ENCODE data around the gene MSLN.

The MSLN gene

DNA sequence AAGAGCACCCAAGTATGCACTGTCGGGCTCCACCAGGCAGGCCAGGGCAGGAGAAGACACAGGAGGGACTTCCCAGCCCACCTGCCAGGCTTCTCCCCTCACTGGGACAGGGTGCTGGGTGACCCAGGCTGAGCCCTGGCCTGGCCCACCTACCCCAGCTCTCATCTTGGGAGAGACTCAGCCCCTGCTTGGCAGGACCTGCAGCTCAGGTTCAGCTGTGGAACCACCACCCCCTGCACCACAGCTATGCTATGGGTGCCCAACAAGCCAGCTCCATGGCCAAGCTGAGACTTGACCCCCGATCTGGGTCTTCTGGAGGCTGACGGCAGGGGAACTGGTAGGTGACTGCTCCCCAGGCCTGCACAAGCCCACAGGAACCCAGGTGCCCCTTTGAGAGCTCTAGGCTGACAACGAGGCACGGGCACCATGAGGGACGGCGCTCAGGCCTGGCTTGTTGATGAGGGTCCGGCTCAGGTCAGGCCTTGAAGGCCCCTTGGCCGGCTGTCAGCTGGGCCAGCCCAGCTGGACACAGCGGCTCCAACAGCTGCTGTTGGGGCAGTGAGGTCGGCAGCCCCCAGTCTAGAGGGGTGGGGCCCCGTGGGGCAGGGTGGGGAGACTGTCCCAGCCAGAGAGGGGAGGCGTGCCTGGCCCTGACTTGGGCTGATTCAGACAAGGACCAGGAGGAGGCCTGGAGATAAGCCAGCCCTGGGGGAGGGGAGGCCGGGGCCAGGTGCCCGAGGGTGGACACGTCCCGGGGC lies 23.0 kb downstream of the MSLN start:
- Histone ChIP-seq H3K36me3 (ENCODE audit: insufficient read depth, low read length) (peaks cover 5% of the 10 kb centered on the region), H2AFZ (ENCODE audit: low read depth, low read length) (no peak overlapping the region), H3K27me3 (ENCODE audit: insufficient read depth, low read length) (peaks cover 31% of the 10 kb centered on the region), H3K9me3 (ENCODE audit: low read length) (no peaks in the 10 kb centered on the region), H3K4me3 (ENCODE audit: low read length) (no peak overlapping the region), H3K4me1 (ENCODE audit: insufficient read depth, low read length) (peaks cover 9% of the 10 kb centered on the region)

DNA sequence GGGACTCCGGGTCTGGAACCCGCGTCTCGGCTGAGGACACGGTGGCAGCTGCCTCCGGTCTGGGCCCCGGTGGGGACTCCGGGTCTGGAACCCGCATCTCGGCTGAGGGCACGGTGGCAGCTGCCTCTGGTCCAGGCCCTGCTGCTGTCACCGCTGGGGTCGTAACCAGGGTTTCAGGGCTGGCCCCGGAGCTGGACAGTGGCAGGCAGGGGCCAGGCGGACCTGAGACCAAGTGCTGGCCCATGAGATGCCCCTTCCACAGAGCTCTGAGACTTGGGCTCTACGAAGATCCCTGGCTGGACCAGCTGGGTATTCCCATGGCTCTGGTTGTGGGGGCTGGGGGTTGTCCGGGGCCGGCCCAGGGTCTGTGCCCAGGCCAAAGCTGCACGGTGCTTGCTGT lies 23.9 kb downstream of the MSLN start:
- H3K27me3 ChIP-seq (ENCODE audit: insufficient read depth, low read length): peaks cover 29% of the 10 kb centered on the region
- H3K4me3 ChIP-seq (ENCODE audit: low read length): no peak overlapping the region
- no peak overlapping the region for H2AFZ ChIP-seq (ENCODE audit: low read depth, low read length)
- peaks cover 15% of the 10 kb centered on the region for H3K4me1 ChIP-seq (ENCODE audit: insufficient read depth, low read length)
- H3K9me3 ChIP-seq (ENCODE audit: low read length): no peaks in the 10 kb centered on the region
- H3K36me3 ChIP-seq (ENCODE audit: insufficient read depth, low read length): peaks cover 5% of the 10 kb centered on the region

DNA sequence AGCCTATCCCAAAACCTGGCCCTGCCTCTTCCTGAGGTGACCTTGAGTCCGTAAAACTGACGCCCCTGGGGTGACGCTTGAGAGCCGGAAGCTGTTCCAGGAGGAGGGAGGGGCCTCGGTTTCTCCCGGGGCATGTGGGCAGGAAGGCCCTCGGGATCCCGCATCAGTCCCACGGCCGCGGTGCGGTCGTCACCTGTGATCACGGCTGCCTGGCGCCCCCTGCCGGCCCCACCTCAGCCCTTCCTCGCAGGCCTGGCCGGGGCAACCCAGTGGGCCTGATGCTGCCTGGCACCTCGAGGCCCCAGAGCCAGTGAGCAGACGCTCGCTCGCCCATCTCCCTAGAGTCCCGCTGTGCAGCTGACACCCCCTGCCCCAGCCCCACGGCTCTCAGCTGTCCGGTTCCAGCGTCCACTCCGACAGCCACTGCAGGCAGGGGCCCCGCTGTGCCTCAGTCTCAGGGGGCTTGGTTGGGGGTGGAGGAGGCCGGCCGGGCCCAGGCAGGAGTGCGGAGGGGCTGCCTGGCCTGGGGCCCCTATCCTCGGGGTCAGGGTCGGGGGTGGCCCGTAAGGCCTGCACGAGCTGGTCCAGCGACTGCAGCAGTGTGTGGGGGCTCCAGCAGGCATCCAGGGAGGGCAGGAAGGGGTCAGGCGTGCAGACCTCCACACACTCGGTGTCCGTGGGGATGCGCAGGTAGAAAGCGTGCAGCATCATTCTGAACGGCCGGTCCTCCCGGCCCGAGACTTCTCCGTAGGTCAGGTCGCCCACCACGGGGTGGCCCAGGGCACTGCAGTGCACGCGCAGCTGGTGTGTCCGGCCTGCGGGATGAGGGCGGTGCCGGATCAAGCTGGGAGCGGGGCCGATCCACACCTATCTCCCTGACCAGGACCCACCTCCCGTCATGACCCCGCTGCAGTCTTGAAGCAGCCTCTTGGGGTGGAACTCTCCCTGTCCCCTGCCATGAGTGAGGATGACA lies 25.3 kb downstream of the MSLN start:
- Histone ChIP-seq H3K9me3 (ENCODE audit: low read length) (no peaks in the 10 kb centered on the region), H3K4me1 (ENCODE audit: insufficient read depth, low read length) (peaks cover 20% of the 10 kb centered on the region), H2AFZ (ENCODE audit: low read depth, low read length) (no peak overlapping the region), H3K36me3 (ENCODE audit: insufficient read depth, low read length) (peaks cover 10% of the 10 kb centered on the region), H3K27me3 (ENCODE audit: insufficient read depth, low read length) (peaks cover 16% of the 10 kb centered on the region), H3K4me3 (ENCODE audit: low read length) (no peak overlapping the region)

DNA sequence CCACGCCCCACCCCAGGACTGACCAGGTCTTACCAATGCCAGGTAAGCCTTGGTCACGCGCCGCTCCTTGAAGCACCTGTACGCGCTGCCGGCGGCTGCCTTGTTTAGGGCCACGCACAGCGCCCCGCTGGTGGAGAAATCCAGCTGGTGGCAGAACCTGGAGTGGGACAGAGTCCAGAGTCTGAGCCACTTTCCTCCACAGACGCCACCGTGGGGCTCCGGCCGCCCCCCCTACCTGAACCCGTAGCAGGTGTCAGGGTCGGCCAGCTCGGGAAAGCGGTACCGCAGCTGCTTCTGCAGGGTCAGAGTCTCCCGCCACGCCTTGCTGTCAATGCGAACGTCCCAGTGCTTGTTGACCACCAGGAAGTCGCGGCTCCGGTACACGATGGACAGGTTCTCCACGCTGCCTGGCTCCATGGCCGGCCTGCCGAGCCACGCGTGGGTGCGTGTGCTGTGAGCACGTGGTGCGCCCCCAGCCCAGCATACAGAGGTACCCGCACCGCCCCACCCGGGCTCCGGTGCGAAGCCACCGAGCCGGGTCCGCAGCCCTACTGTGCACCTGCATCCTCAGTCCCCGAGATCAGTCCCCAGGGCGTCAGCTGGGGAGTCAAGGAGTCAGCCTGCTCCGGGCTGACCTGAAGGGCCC lies 26.9 kb downstream of the MSLN start:
- Histone ChIP-seq H3K9me3 (ENCODE audit: low read length) (no peaks in the 10 kb centered on the region), H3K4me1 (ENCODE audit: insufficient read depth, low read length) (peaks cover 20% of the 10 kb centered on the region), H3K36me3 (ENCODE audit: insufficient read depth, low read length) (peaks cover 26% of the 10 kb centered on the region), H3K27me3 (ENCODE audit: insufficient read depth, low read length) (peaks cover 5% of the 10 kb centered on the region), H2AFZ (ENCODE audit: low read depth, low read length) (no peak overlapping the region), H3K4me3 (ENCODE audit: low read length) (peak overlapping the region; percentile 95)

DNA sequence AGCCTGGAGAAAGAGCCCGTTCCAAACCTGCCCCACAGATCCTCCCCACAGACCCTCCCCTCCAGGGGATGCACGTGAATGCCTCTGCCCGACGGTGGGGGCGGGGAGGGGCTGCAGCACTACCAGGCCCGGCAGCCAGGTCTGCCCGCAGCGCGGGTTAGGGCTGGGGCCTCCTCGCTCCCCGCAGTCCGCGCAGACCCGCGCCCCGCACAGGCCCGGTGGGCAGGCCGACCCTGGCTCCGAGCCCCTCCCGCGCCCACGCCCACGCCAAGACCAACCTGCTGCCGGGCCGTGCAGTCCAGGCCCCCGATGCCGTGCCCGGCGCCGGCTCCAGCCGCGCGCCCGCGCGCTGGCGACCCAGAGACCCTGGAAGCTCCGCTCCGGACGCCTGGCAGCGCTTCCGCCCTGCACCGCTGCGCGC lies 27.5 kb downstream of the MSLN start, which contains the start of gene RPUSD1:
Gene RPUSD1 (minus strand): TSS at position 404 of the 421 bp plus-strand sequence. CDS start 644 bp downstream, outside the sequence.
- peaks cover 20% of the 10 kb centered on the region for H3K4me1 ChIP-seq (ENCODE audit: insufficient read depth, low read length)
- H3K9me3 ChIP-seq (ENCODE audit: low read length): no peaks in the 10 kb centered on the region
- peak within 1 kb of the TSS; percentile 32 for H2AFZ ChIP-seq (ENCODE audit: low read depth, low read length)
- peak within 1 kb of the TSS; percentile 95 for H3K4me3 ChIP-seq (ENCODE audit: low read length)
- peaks cover 28% of the 10 kb centered on the region for H3K36me3 ChIP-seq (ENCODE audit: insufficient read depth, low read length)
- no peaks in the 10 kb centered on the region for H3K27me3 ChIP-seq (ENCODE audit: insufficient read depth, low read length)

DNA sequence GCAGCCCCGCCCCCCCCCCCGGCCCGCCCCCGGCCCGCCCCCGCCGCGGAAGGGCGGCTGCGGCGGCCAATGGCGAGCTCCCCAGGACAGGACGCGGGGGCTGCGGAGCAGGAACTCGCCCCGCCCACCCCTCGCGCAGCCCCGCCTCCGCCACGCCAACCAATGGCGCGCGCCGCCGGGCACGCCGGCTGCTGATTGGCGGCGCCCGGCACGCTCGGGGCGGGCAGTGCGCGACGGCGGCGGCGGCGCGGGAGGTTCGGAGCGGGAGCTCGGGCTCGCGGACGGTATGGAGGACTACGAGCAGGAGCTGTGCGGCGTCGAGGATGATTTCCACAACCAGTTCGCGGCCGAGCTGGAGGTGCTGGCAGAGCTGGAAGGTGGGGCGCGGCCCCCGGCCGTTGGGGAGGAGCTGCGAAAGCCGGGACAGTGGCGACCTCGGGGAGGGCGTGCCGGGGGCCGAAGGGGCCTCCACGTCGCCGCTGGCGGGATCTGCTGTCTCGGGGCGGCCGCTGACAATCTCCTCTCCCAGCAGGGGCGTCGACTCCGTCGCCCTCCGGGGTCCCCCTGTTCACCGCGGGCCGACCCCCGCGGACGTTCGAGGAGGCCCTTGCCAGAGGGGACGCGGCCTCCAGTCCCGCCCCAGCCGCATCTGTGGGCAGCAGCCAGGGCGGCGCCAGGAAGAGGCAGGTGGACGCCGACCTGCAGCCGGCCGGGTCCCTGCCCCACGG lies 28.0 kb downstream of the MSLN start, which contains the start of gene CHTF18:
Gene CHTF18 (plus strand): TSS at position 222 of the 728 bp plus-strand sequence. CDS start 65 bp downstream, at position 287.
- Histone ChIP-seq H3K4me1 (ENCODE audit: insufficient read depth, low read length) (peaks cover 20% of the 10 kb centered on the region), H2AFZ (ENCODE audit: low read depth, low read length) (peak within 1 kb of the TSS; percentile 32), H3K4me3 (ENCODE audit: low read length) (peak within 1 kb of the TSS; percentile 95), H3K36me3 (ENCODE audit: insufficient read depth, low read length) (peaks cover 34% of the 10 kb centered on the region), H3K27me3 (ENCODE audit: insufficient read depth, low read length) (no peaks in the 10 kb centered on the region), H3K9me3 (ENCODE audit: low read length) (no peaks in the 10 kb centered on the region)

DNA sequence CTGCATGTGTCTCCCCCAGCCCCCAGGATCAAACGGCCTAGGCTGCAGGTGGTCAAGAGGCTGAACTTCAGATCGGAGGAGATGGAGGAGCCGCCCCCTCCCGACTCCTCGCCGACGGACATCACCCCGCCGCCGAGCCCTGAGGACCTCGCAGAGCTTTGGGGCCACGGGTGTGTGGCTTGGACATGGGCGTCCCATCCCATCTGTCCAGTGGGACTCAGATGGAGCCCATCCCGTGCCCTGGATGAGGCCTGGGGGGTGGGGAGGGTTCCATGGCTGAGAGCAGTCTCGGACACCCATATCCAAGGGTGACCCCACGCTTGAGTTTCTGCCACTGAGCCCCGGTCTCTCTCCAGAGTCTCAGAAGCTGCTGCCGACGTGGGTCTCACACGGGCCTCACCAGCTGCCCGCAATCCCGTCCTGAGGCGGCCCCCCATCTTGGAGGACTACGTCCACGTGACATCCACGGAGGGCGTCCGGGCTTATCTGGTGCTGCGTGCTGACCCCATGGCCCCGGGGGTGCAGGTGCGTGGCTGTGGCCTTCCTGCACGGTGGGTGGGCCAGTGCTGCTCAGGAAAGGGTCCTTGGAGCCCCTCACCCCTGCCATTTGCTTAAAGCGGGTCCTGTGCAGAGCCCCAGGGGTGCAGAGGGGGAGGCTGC lies 28.8 kb downstream of the MSLN start:
- no peak overlapping the region for H2AFZ ChIP-seq (ENCODE audit: low read depth, low read length)
- no peaks in the 10 kb centered on the region for H3K27me3 ChIP-seq (ENCODE audit: insufficient read depth, low read length)
- H3K36me3 ChIP-seq (ENCODE audit: insufficient read depth, low read length): peaks cover 38% of the 10 kb centered on the region

DNA sequence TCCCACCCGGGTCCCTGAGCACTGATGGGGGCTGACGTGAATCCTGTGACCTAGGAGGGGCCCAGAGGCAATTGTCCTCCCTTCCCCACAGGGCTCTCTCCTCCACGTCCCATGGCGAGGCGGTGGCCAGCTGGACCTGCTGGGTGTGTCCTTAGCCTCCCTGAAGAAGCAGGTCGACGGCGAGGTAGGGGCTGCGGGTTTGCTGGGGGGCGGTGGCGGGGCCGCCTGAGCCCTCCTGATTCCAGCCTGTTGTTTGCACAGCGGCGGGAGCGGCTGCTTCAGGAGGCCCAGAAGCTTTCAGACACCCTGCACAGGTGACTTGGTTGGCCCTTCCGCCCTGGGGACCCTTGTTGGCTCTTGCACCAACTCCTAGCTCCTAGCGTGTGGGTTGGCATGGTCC lies 29.6 kb downstream of the MSLN start:
- Histone ChIP-seq H3K9me3 (ENCODE audit: low read length) (no peaks in the 10 kb centered on the region), H3K27me3 (ENCODE audit: insufficient read depth, low read length) (no peaks in the 10 kb centered on the region), H2AFZ (ENCODE audit: low read depth, low read length) (no peak overlapping the region), H3K36me3 (ENCODE audit: insufficient read depth, low read length) (peaks cover 43% of the 10 kb centered on the region), H3K4me3 (ENCODE audit: low read length) (peak overlapping the region; percentile 65), H3K4me1 (ENCODE audit: insufficient read depth, low read length) (peaks cover 20% of the 10 kb centered on the region)

More for the DNA sequence above, 28.8 kb downstream of the MSLN start:
- Histone ChIP-seq H3K4me1 (ENCODE audit: insufficient read depth, low read length) (peaks cover 20% of the 10 kb centered on the region), H3K4me3 (ENCODE audit: low read length) (peak overlapping the region; percentile 65), H3K9me3 (ENCODE audit: low read length) (no peaks in the 10 kb centered on the region)

DNA sequence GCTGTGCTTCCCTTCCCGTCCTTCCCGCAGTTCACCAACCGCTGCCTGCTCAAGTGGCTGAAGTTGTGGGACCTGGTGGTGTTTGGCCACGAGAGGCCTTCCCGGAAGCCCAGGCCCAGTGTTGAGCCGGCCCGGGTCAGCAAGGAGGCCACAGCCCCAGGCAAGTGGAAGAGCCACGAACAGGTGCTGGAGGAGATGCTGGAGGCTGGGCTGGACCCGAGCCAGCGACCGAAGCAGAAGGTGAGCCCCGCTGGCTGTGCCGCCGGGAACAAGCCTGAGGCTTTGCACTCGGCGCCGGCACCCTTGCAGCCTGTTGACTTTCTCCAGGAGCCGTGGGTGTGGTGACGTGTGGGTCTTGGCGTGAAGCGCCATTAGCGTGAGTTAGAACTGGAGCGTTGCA lies 30.6 kb downstream of the MSLN start:
- peaks cover 45% of the 10 kb centered on the region for H3K36me3 ChIP-seq (ENCODE audit: insufficient read depth, low read length)
- H3K4me1 ChIP-seq (ENCODE audit: insufficient read depth, low read length): peaks cover 20% of the 10 kb centered on the region

DNA sequence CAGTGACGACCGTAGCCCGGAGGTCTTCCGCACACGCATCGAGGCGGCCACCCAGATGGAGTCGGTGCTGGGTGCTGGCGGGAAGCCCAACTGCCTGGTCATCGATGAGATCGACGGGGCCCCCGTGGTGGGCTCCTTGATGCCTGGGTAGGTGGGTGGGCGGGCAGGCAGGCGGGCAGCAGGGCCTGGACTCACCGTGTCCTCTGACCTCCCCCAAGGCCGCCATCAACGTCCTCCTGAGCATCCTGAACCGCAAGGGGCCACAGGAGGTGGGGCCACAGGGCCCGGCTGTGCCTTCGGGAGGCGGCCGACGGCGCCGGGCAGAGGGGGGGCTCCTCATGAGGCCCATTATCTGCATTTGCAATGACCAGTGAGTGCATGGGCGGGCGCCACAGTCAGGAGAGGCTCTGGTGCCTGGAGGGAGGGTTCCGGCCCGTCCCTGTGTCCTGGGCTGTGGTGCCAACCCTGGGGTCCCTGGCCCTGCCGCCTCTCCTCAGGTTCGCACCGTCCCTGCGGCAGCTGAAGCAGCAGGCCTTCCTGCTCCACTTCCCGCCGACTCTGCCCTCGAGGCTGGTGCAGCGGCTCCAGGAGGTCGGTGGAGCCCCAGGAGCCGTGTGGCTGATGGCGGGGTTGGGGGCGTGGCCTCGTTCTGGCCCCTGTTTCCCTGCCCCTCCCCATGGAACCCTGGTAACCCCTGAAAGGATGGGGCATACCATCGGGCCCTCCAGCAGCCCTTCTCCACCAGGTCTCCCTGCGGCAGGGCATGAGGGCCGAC lies 31.9 kb downstream of the MSLN start:
- Histone ChIP-seq H3K4me3 (ENCODE audit: low read length) (no peak overlapping the region), H3K27me3 (ENCODE audit: insufficient read depth, low read length) (no peaks in the 10 kb centered on the region), H3K36me3 (ENCODE audit: insufficient read depth, low read length) (peaks cover 51% of the 10 kb centered on the region), H3K4me1 (ENCODE audit: insufficient read depth, low read length) (peaks cover 14% of the 10 kb centered on the region), H3K9me3 (ENCODE audit: low read length) (no peaks in the 10 kb centered on the region), H2AFZ (ENCODE audit: low read depth, low read length) (no peak overlapping the region)

More for the DNA sequence above, 30.6 kb downstream of the MSLN start:
- H2AFZ ChIP-seq (ENCODE audit: low read depth, low read length): no peak overlapping the region
- H3K4me3 ChIP-seq (ENCODE audit: low read length): no peak overlapping the region
- no peaks in the 10 kb centered on the region for H3K9me3 ChIP-seq (ENCODE audit: low read length)
- no peaks in the 10 kb centered on the region for H3K27me3 ChIP-seq (ENCODE audit: insufficient read depth, low read length)

DNA sequence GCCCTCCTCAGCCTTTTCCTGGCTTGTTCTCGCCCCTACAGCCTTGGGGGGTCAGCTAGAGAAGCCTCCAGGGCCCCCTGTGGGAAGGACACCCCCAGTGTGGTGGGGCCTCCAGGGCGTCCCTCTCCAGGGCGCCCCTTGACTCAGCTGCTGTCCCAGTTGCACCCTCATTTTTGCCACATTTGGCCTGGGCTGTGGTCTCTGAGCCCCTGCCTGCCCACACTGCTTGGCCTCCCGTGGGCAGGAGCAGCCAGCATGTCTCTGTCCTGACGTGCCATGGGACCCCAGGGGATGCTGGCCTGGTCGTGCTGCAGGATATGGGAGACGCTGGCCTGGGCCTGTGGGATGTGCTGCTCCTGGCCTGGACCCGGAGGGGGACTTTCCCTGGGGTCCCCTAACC lies 32.9 kb downstream of the MSLN start:
- Histone ChIP-seq H3K9me3 (ENCODE audit: low read length) (no peaks in the 10 kb centered on the region), H3K27me3 (ENCODE audit: insufficient read depth, low read length) (no peaks in the 10 kb centered on the region), H3K4me1 (ENCODE audit: insufficient read depth, low read length) (peaks cover 11% of the 10 kb centered on the region), H3K4me3 (ENCODE audit: low read length) (no peak overlapping the region), H3K36me3 (ENCODE audit: insufficient read depth, low read length) (peaks cover 51% of the 10 kb centered on the region), H2AFZ (ENCODE audit: low read depth, low read length) (no peak overlapping the region)
